Endothelial cell of umbilical vein (primary cell): ENCODE data around the gene RAI1. TPM values are rescaled to one million over a fixed set of nuclear protein-coding genes. Genes with fewer than 3 reads are reported as not detected.
A peak's percentile ranks its signal among the peaks of the same experiment; 100 is the strongest.

ENCODE experiments used
- BruUV-seq: library from RNA; stranded (reverse); fragments of 400-500 nt; replicated peaks from 2 replicates; lab custom pipeline; 2021; lab: Mats Ljungman, UMichigan
- CTCF ChIA-PET: fragments of 300-600, 350-600 bp; sonication (Branson Sonifier 250); formaldehyde crosslinking; loops from one replicate; lab custom pipeline; 2021; ENCODE audit warnings: antibody characterized with exemption, inconsistent platforms; lab: Charles Lee
- POLR2A ChIA-PET: fragments of 300-600, 350-600 bp; sonication (Branson Sonifier 250); formaldehyde crosslinking; loops from one replicate; lab custom pipeline; 2021; ENCODE audit warnings: antibody characterized with exemption, inconsistent platforms; lab: Charles Lee
- DNase-seq: peaks from one replicate; pipeline ENCODE4 v3.0.0-alpha.2; 2011; ENCODE audit warnings: low read depth, low spot score
- FAIRE-seq: peaks from 2 replicates; lab custom pipeline; 2011; peaks lifted over from hg19 to GRCh38; lab: Jason Lieb, UNC
- H2AFZ ChIP-seq: 2 replicates; pipeline ENCODE4 v1.6.0; 2012; ENCODE audit warnings: low read depth, low read length, control low read depth, inconsistent platforms
- H3K27ac ChIP-seq: 2 replicates; pipeline ENCODE4 v1.5.1; 2011; ENCODE audit warnings: low read depth, mild to moderate bottlenecking, control low read depth, low read length, moderate library complexity; ENCODE audit not compliant: insufficient read depth
- H3K27me3 ChIP-seq, 2 experiments: 2 replicates each; pipeline versions ENCODE4 v1.6.0 to v1.6.1; 2011; ENCODE audit warnings: low read length in 2 of 2, mixed read lengths in 1 of 2; ENCODE audit not compliant: control insufficient read depth in 2 of 2, insufficient read depth in 2 of 2
- H3K36me3 ChIP-seq, 2 experiments: 2 replicates in 1 of 2; 3 replicates in 1 of 2; pipeline ENCODE4 v1.5.1; 2011; ENCODE audit warnings: low read length in 2 of 2, mild to moderate bottlenecking in 1 of 2, moderate library complexity in 1 of 2; ENCODE audit not compliant: control insufficient read depth in 2 of 2, insufficient read depth in 2 of 2; ENCODE audit errors: extremely low read depth in 1 of 2
- H3K4me1 ChIP-seq: 3 replicates; pipeline ENCODE4 v1.5.1; 2011; ENCODE audit warnings: mild to moderate bottlenecking, low read length; ENCODE audit not compliant: control insufficient read depth, insufficient read depth; ENCODE audit errors: extremely low read depth
- H3K4me2 ChIP-seq: 2 replicates; pipeline ENCODE4 v1.6.1; 2011; ENCODE audit warnings: low read length, control low read depth, mixed read lengths; ENCODE audit not compliant: insufficient read depth
- H3K4me3 ChIP-seq, 3 experiments: fragments of 200-600 bp in 1 of 3; sonication (generic), shearing (Covaris generic) in 1 of 3; replicated peaks in 1 of 3; 2 replicates each; pipeline ENCODE4 v1.5.1; 2011 to 2016; ENCODE audit warnings: control low read depth in 3 of 3, low read length in 3 of 3, mild to moderate bottlenecking in 2 of 3, inconsistent platforms in 1 of 3, low read depth in 1 of 3, moderate library complexity in 1 of 3; ENCODE audit not compliant: insufficient read depth in 1 of 3
- H3K79me2 ChIP-seq: 2 replicates; pipeline ENCODE4 v1.6.0; 2012; ENCODE audit warnings: low read length, inconsistent platforms; ENCODE audit not compliant: control insufficient read depth, insufficient read depth
- H3K9ac ChIP-seq: replicated peaks from 2 replicates; pipeline ENCODE3; 2011; ENCODE audit warnings: low read length, control low read depth; ENCODE audit not compliant: insufficient read depth; ENCODE audit errors: extremely low read depth
- H3K9me1 ChIP-seq: replicated peaks from 3 replicates; pipeline ENCODE4 v1.6.0; 2011; ENCODE audit warnings: mild to moderate bottlenecking, low read length; ENCODE audit not compliant: control insufficient read depth, insufficient read depth; ENCODE audit errors: extremely low read depth
- H3K9me3 ChIP-seq: replicated peaks from 2 replicates; pipeline ENCODE4 v1.5.1; 2012; ENCODE audit warnings: low read length, inconsistent platforms; ENCODE audit not compliant: control insufficient read depth, insufficient read depth
- H4K20me1 ChIP-seq: replicated peaks from 2 replicates; pipeline ENCODE3; 2011; ENCODE audit warnings: mild to moderate bottlenecking, low read length; ENCODE audit not compliant: control insufficient read depth, insufficient read depth; ENCODE audit errors: extremely low read depth
- CTCF ChIP-seq, 2 donors: IDR thresholded peaks; 1 replicate in 1 of 2; 2 replicates in 1 of 2; pipeline ENCODE4 v1.5.1; 2011; ENCODE audit warnings: low read length in 2 of 2, mild to moderate bottlenecking in 2 of 2, moderate library complexity in 2 of 2, control low read depth in 1 of 2, inconsistent platforms in 1 of 2, low read depth in 1 of 2; ENCODE audit not compliant: insufficient read depth in 1 of 2; ENCODE audit errors: extremely low read depth in 1 of 2
- EZH2 ChIP-seq: IDR thresholded peaks from 2 replicates; pipeline ENCODE4 v1.6.1; 2012; ENCODE audit warnings: borderline replicate concordance, low read depth, mild to moderate bottlenecking, moderate library complexity, low read length, inconsistent platforms; ENCODE audit not compliant: severe bottlenecking
- FOS ChIP-seq: IDR thresholded peaks from 2 replicates; pipeline ENCODE4 v1.6.1; 2011; ENCODE audit warnings: mild to moderate bottlenecking, low read length, moderate library complexity, borderline replicate concordance; ENCODE audit not compliant: insufficient read depth
- GATA2 ChIP-seq: IDR thresholded peaks from 2 replicates; pipeline ENCODE4 v1.7.0; 2011; ENCODE audit warnings: low read depth, mild to moderate bottlenecking, moderate library complexity, mixed read lengths, low read length; ENCODE audit not compliant: insufficient read length, insufficient read depth
- JUN ChIP-seq: IDR thresholded peaks from 2 replicates; pipeline ENCODE4 v1.6.1; 2011; ENCODE audit warnings: borderline replicate concordance, low read depth; ENCODE audit not compliant: insufficient read length, insufficient read depth
- MAX ChIP-seq: IDR thresholded peaks from 2 replicates; pipeline ENCODE4 v1.6.1; 2011; ENCODE audit not compliant: insufficient read depth, insufficient read length
- MYC ChIP-seq: IDR thresholded peaks from one replicate; pipeline ENCODE4 v1.6.1; 2011; ENCODE audit warnings: mild to moderate bottlenecking, low read depth, low read length
- POLR2A ChIP-seq: IDR thresholded peaks from 2 replicates; pipeline ENCODE4 v1.6.1; 2012; ENCODE audit warnings: low read depth, mild to moderate bottlenecking, control low read depth, low read length
- POLR2AphosphoS5 ChIP-seq: IDR thresholded peaks from 2 replicates; pipeline ENCODE4 v1.6.1; 2012; ENCODE audit warnings: low read depth, mild to moderate bottlenecking, control low read depth, low read length, moderate library complexity; ENCODE audit not compliant: insufficient read depth
- dilution Hi-C: fragments of 300-500 bp; cut with MboI; formaldehyde crosslinking; loops from one replicate; pipeline ENCODE4 v1.15.0; 2019; ENCODE audit warnings: low sequenced_read_pairs; ENCODE audit not compliant: extremely low pct_ligation_motif_present
- intact Hi-C: fragments of 100-400 bp; cut with micrococcal nuclease; formaldehyde crosslinking; loops from one replicate; pipeline ENCODE4 v1.10.0; 2022
- polyA plus RNA-seq, 4 experiments: library from polyadenylated mRNA; depleted of rRNA in 3 of 4; stranded (reverse) in 3 of 4; unstranded in 1 of 4; fragments of >200 nt; gene quantifications; 2 replicates each; pipeline versions ENCODE4 v1.2.1 to v1.2.3, GENCODE V29; 2011 to 2012; ENCODE audit warnings: missing spikeins in 1 of 4
- total RNA-seq: library from RNA; stranded (reverse); gene quantifications from 2 replicates; pipeline ENCODE4 v1.2.3, GENCODE V29; 2021

Gene RAI1
- total and polyA plus RNA-seq, 2 donors (not counting 3 experiments of a cell fraction or from before 2014, with no cell fraction given): 7.8 to 43.3 TPM

GRCh38 chr17:17780922-17781590 lies 99.8 kb downstream of the RAI1 start:
- CTCF ChIA-PET: interaction anchor here (0.8 to 1.4 kb wide), 2 partner anchors 12 to 13 kb away, joined by 3 to 4 read pairs; no protein-coding TSS in a partner anchor
- BruUV-seq: no TSS peak
- no peak overlapping the region for H3K27ac ChIP-seq
- H3K4me1 ChIP-seq: peaks cover 30% of the 10 kb centered on the region
- no peaks in the 10 kb centered on the region for H3K27me3 ChIP-seq
- peaks cover 0 to 5% of the 10 kb centered on the region in 2 experiments for H3K36me3 ChIP-seq
- H3K9me3 ChIP-seq: no peaks in the 10 kb centered on the region
- DNase-seq: peak; percentile 21
- FAIRE-seq: no peak
- H3K79me2 ChIP-seq: peaks cover 2% of the 10 kb centered on the region
- intact Hi-C loops (loop anchor here (5.0 kb wide), 1 partner anchor 54 kb away; no protein-coding TSS in a partner anchor), dilution Hi-C loops (no loop called here)
- POLR2A ChIA-PET: no interaction called here
- no peak overlapping the region for H2AFZ ChIP-seq
- H3K9ac ChIP-seq: no peak overlapping the region
- no peak for TF ChIP-seq CTCF (IDR thresholded peaks at IDR 0.05; ENCODE audit: extremely low read depth in 1 of 2, insufficient read depth in 1 of 2, low read depth in 1 of 2, low read length in 2 of 2)
- TF ChIP-seq POLR2A: no peak
- no peak for TF ChIP-seq JUN
- no peak for TF ChIP-seq MYC
- no peak for TF ChIP-seq GATA2
- TF ChIP-seq FOS: no peak
- no peak for TF ChIP-seq EZH2
- TF ChIP-seq POLR2AphosphoS5: no peak
- TF ChIP-seq MAX: no peak
- H3K9me1 ChIP-seq: no peaks in the 10 kb centered on the region
- H4K20me1 ChIP-seq: peaks cover 3% of the 10 kb centered on the region
- H3K4me2 ChIP-seq: no peak overlapping the region
- no peak overlapping the region for H3K4me3 ChIP-seq
